GM12873 (cell line): ENCODE measurements around the gene DACH1.

Experiments
- TF ChIP-seq, protein P1 (sequence below): IDR thresholded peaks from 2 replicates; pipeline ENCODE4 v1.5.1; 2012; ENCODE audit warnings: low read depth, mild to moderate bottlenecking, moderate library complexity, low read length, control low read depth; ENCODE audit not compliant: insufficient read depth; ENCODE audit errors: missing control alignments

Gene DACH1

GRCh38 chr13:71613066-71613745 lies 253.8 kb downstream of the DACH1 start:
- TF ChIP-seq, protein P1, sequence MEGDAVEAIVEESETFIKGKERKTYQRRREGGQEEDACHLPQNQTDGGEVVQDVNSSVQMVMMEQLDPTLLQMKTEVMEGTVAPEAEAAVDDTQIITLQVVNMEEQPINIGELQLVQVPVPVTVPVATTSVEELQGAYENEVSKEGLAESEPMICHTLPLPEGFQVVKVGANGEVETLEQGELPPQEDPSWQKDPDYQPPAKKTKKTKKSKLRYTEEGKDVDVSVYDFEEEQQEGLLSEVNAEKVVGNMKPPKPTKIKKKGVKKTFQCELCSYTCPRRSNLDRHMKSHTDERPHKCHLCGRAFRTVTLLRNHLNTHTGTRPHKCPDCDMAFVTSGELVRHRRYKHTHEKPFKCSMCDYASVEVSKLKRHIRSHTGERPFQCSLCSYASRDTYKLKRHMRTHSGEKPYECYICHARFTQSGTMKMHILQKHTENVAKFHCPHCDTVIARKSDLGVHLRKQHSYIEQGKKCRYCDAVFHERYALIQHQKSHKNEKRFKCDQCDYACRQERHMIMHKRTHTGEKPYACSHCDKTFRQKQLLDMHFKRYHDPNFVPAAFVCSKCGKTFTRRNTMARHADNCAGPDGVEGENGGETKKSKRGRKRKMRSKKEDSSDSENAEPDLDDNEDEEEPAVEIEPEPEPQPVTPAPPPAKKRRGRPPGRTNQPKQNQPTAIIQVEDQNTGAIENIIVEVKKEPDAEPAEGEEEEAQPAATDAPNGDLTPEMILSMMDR: no peak

DNA sequence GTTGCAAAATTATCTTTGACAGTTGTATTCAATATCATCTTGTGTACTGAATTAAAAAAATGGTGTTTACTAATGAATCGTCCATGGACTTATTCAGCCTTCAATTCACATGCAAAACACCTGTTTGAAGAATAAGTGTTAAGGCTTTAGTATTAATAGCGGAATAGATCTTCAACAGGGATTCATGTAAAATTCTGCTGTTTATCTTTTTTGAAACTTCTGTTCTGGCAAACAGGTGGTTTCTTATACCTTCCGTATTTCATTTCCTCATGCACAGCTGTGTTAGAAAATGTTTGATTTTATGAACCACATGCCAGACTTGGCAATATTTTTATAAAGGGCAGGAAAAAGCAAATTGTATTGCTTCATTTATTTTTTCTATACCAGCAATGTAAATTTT lies 255.7 kb downstream of the DACH1 start:
- TF ChIP-seq, protein P1: no peak

DNA sequence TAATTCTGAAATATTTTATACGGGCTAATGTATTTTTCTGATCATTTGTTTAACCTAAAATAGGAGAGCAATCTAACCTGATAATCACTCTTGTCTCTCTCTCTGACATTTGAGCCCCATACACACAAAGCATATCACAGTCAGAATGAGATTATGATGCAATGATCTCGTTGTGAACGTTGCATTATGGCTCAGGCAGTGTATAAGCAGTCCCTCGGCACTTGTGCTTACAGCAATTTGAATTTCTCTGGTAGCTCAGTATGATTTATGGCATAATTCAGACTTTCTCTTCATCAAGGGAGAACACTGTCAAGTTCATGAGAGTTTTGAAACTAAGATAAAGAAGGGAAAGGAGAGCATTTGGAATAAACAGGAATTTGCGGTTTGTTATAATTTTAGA lies 256.1 kb downstream of the DACH1 start:
- TF ChIP-seq, protein P1: no peak

DNA sequence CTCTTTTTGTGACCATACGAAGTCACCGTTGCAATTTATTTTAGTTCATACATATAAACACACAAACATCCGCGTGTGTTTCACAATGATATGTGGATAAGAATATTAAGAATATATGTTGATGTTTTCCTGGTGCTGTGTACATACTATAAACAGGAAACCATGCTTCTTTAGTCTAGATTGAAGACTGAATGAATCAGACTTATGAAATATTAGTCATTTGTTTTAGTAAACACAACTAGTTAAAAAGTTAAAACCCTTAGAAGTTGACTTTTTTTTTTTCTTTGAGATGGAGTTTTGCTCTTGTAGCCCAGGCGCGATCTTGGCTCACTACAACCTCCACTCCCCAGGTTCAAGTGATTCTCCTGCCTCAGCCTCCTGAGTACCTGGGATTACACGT lies 257.7 kb downstream of the DACH1 start:
- TF ChIP-seq, protein P1: no peak

DNA sequence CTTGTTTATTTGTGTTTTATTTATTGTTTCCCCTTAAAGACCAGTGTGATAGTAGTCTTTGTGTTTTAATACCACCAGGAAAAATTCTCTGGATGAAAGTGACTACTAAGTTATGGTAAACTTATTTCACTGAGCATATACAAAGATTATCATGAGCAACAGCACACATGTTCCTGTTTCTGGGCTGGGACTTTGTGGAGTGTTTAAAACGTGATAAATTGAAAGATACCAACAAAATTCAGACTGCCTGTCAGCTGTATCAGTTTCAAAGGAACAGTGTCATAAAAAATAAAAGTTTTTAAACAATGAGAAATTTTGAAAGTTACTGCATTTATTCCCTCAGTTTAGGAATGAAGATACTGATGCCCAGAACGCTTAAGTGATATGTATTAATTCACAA lies 259.4 kb downstream of the DACH1 start:
- TF ChIP-seq, protein P1: no peak

- TF ChIP-seq, protein P1: no peak
These were observed 260.2 kb downstream of the DACH1 start for GRCh38 chr13:71606818-71607217.

GRCh38 chr13:71605744-71606143 lies 261.3 kb downstream of the DACH1 start:
- TF ChIP-seq, protein P1: no peak
